ENCODE measurements around the gene TFR2.
"Not testable (repeated sequence)": the region's sequence is repeated elsewhere in the genome, so short reads cannot be mapped to it uniquely, and the experiment has no call there.

- not testable (repeated sequence) for TF ChIP-seq CTCF (conservative IDR thresholded peaks at IDR 0.05; ENCODE audit: low read length); EZH2phosphoT487 (IDR thresholded peaks at IDR 0.05; ENCODE audit: borderline replicate concordance, low read depth, low read length)
Observed at GRCh38 chr7:100662194-100662776, 20.9 kb upstream of the TFR2 start.

Measured in OCI-LY7 (cell line).